ENCODE measurements around the gene DNHD1. TPM values are rescaled to one million over a fixed set of nuclear protein-coding genes. Genes with fewer than 3 reads are reported as not detected.

DNHD1 gene
- total RNA-seq, 1 experiment from 2014 or later: 11.5 TPM

- CTCF ChIA-PET: interaction anchor here (1.0 to 2.6 kb wide), 14 partner anchors 15 to 213 kb away, joined by 3 to 22 read pairs (median 4); partner anchors contain the start of gene TAF10
- H3K27ac Mint-ChIP-seq: no peak overlapping the region
Observed at GRCh38 chr11:6572215-6572614, 75.1 kb downstream of the DNHD1 start.

More at GRCh38 chr11:6572215-6572614, 75.1 kb downstream of the DNHD1 start:
- H3K36me3 Mint-ChIP-seq: no peaks in the 10 kb centered on the region
- peaks cover 7% of the 10 kb centered on the region for H3K4me1 Mint-ChIP-seq
- ATAC-seq (no peak), DNase-seq (ENCODE audit: low spot score) (no peak)
- H3K27me3 Mint-ChIP-seq (ENCODE audit: low read depth): no peaks in the 10 kb centered on the region; the same call in 1 of the 2 replicates
- no peak overlapping the region for H3K4me3 Mint-ChIP-seq
- no peaks in the 10 kb centered on the region for H3K9me3 Mint-ChIP-seq
- POLR2A ChIA-PET: no interaction called here
- TF ChIP-seq FOXP1 (CRISPR knock-in tag; IDR thresholded peaks at IDR 0.05; ENCODE audit: borderline replicate concordance): no peak
- no peak for TF ChIP-seq EMX1 (CRISPR knock-in tag; IDR thresholded peaks at IDR 0.05)
- TF ChIP-seq JUN (CRISPR knock-in tag; IDR thresholded peaks at IDR 0.05): no peak
- no peak for TF ChIP-seq ZNF138 (CRISPR knock-in tag; conservative IDR thresholded peaks at IDR 0.05)
- no peak for TF ChIP-seq CTCF (IDR thresholded peaks at IDR 0.05)
- TF ChIP-seq ZNF317 (CRISPR knock-in tag; IDR thresholded peaks at IDR 0.05; ENCODE audit: borderline replicate concordance, low read depth): no peak
- TF ChIP-seq ZNF281 (CRISPR knock-in tag; IDR thresholded peaks at IDR 0.05): no peak
- TF ChIP-seq ARID4B (CRISPR knock-in tag; IDR thresholded peaks at IDR 0.05; ENCODE audit: borderline replicate concordance): no peak
- no peak for TF ChIP-seq RELA (CRISPR knock-in tag; IDR thresholded peaks at IDR 0.05; ENCODE audit: borderline replicate concordance)
- TF ChIP-seq ZNF232 (CRISPR knock-in tag; IDR thresholded peaks at IDR 0.05): no peak
- no peak for TF ChIP-seq TP53 (CRISPR knock-in tag; IDR thresholded peaks at IDR 0.05)
- no peak for TF ChIP-seq MYBL2 (CRISPR knock-in tag; IDR thresholded peaks at IDR 0.05)
- TF ChIP-seq ZBTB21 (CRISPR knock-in tag; IDR thresholded peaks at IDR 0.05; ENCODE audit: borderline replicate concordance): no peak
- no peak for TF ChIP-seq KAT7 (CRISPR knock-in tag; IDR thresholded peaks at IDR 0.05; ENCODE audit: borderline replicate concordance)
- TF ChIP-seq ATF1 (CRISPR knock-in tag; IDR thresholded peaks at IDR 0.05): no peak
- TF ChIP-seq FOXP4 (CRISPR knock-in tag; IDR thresholded peaks at IDR 0.05): no peak
